Activated gamma-delta T cell treated with anti-CD3 and anti-CD28 coated beads, Interleukin-2, amount 50 U/mL, for 16 hours (primary cell): ENCODE results near the gene OSBPL10.
"Not testable (repeated sequence)": the region's sequence is repeated elsewhere in the genome, so short reads cannot be mapped to it uniquely, and the experiment has no call there.

Experiments
- DNase-seq: peaks from one replicate; pipeline ENCODE4 v3.0.0-alpha.2; 2020; ENCODE audit warnings: low read depth

OSBPL10 gene, protein sequence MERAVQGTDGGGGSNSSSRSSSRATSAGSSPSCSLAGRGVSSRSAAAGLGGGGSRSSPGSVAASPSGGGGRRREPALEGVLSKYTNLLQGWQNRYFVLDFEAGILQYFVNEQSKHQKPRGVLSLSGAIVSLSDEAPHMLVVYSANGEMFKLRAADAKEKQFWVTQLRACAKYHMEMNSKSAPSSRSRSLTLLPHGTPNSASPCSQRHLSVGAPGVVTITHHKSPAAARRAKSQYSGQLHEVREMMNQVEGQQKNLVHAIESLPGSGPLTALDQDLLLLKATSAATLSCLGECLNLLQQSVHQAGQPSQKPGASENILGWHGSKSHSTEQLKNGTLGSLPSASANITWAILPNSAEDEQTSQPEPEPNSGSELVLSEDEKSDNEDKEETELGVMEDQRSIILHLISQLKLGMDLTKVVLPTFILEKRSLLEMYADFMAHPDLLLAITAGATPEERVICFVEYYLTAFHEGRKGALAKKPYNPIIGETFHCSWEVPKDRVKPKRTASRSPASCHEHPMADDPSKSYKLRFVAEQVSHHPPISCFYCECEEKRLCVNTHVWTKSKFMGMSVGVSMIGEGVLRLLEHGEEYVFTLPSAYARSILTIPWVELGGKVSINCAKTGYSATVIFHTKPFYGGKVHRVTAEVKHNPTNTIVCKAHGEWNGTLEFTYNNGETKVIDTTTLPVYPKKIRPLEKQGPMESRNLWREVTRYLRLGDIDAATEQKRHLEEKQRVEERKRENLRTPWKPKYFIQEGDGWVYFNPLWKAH

DNA sequence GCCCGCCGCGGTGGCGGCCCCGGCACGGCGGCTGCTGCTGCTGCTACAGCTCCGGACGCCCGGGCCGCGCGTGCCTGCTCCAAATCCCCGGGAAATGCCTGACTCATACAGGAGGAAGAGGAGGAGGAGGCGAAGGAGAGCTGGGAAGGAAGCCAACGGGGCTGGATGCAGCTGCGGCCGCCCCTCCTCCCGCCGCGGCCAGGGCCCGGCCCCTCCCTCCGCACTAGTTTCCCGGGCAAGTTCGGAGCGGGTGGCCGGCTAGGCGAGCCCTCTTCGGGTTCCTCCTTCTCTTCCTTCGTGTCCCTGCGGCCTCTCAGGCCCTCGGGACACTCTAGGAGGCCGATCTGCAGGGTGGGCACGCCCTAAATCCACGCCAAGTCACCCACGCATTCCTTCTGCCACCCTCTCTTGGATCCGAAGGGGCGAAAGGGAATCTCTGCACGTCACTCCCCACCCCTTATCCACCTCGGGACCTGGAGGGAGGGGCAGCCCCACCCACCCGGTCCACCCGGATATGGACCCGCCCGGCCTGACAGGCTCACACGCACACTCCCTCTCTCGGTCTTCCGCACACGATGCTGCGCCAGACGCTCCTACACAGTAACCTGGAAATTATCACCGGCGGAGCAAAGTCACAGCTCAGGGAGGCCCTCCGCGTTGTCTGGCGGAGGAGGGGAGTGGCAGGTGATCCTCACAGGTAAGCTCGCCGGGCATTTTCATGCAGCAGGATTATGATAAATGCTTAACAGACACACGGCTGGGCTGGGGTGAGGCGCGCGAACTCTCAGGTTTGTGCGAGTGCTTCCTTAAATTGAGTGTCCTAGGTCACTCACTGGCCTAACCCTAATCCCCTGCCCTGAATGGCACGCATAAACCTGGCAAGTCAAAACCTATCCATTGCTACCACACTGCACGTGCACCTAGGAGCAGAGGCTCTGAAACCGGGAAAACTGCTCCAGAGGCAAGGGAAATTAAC is at the start of gene OSBPL10, which contains the start of gene ZNF860:
OSBPL10 (minus strand) TSS at position 57 of the 976 bp plus-strand sequence. CDS start 83 bp downstream, outside the sequence.
ZNF860 (plus strand) TSS at position 545 of the 976 bp plus-strand sequence. CDS start 7,330 bp downstream, outside the sequence.
- no peak for DNase-seq

GRCh38 chr3:32026593-32026992 is 45.5 kb upstream of the OSBPL10 start:
- DNase-seq = no peak

DNA sequence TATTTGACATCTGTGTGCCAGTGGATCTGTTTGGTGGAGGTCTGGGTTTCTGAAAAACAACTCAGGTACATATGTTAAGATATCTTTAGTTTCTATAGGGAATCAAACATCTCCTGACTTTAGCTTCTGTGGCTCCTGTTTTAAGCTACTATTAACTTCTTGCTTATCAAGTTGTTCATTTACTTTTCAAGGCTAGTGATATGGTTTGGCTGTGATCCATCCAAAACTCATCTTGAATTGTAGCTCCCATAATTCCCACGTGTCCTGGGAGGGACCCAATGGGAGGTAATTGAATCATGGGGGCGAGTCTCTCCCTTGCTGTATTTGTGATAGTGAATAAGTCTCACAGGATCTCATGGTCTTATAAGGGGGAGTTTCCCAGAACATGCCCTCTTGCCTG is 41.9 kb upstream of the OSBPL10 start:
- DNase-seq = no peak

DNA sequence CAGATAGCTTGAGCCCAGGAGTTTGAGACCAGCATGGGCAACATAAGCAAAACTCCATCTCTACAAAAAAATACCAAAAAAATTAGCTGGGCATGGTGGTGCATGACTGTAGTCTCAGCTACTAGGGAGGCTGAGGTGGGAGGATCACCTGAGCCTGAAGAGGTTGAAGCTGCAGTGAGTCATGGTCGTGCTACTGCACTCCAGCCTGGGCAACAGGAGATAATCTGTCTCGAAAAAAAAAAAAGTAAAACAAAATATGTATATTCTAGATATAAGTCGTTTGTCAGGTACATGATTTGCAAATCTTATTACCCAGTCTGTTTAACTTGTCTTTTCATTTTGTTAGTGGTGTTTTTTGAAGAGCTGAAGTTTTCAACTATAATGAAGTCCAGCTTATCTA is 40.7 kb upstream of the OSBPL10 start:
- DNase-seq = no peak

GRCh38 chr3:32021155-32021554 is 40.1 kb upstream of the OSBPL10 start:
- DNase-seq = no peak

DNA sequence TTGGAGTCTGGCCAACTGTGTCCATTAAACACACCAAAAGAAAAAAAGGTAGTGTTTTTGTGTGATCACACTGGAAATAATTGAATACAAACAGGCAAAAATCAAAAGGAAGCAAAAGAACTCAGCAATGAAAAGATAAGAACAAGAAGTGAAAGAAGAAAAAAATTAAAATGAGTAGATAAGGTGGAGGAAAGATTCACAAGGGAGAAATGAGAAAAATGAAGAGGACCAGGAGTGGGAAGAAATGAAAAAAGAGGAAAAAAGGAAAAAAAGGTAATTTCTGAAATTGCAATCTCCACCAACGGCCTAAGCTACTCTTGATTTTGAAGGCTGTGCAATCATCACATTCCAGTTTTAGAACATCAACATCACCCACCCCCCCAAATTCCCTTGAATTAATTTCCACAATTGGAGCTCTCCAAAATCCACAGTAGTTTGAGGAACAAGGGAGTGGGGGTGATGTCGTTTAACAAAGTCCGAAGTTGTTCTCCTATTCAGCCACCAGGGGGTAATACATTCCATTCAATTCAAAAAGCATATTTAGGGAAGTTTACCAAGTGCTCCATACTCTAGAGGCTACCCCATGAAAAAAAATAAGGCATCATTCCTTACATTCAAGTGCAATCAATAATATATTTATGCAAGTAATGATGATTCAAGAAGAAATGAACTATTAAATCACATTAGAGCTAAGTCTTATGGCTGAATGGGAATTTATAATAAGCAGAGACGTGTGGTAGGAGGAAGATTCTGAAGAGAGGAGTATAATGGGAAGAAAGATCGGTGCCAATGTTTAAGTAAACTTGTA is 37.9 kb upstream of the OSBPL10 start:
- no peak for DNase-seq

GRCh38 chr3:32017286-32017685 is 36.2 kb upstream of the OSBPL10 start:
- DNase-seq = no peak

DNA sequence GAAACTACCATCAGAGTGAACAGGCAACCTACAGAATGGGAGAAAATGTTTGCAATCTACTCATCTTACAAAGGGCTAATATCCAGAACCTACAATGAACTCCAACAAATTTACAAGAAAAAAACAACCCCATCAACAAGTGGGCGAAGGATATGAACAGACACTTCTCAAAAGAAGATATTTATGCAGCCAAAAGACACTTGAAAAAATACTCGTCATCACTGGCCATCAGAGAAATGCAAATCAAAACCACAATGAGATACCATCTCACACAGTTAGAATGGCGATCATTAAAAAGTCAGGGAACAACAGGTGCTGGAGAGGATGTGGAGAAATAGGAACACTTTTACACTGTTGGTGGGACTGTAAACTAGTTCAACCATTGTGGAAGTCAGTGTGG is 34.6 kb upstream of the OSBPL10 start:
- DNase-seq = not testable (repeated sequence)

DNA sequence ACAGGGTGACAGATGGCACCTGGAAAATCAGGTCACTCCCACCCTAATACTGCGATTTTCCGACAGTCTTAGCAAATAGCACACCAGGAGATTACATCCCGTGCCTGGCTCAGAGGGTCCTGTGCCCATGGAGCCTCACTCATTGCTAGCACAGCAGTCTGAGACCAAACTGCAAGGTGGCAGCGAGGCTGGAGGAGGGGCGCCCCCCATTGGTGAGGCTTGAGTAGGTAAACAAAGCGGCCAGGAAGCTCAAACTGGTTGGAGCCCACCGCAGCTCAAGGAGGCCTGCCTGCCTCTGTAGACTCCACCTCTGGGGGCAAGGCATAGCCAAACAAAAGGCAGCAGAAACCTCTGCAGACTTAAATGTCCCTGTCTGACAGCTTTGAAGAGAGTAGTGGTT is 29.6 kb upstream of the OSBPL10 start:
- DNase-seq = not testable (repeated sequence)

DNA sequence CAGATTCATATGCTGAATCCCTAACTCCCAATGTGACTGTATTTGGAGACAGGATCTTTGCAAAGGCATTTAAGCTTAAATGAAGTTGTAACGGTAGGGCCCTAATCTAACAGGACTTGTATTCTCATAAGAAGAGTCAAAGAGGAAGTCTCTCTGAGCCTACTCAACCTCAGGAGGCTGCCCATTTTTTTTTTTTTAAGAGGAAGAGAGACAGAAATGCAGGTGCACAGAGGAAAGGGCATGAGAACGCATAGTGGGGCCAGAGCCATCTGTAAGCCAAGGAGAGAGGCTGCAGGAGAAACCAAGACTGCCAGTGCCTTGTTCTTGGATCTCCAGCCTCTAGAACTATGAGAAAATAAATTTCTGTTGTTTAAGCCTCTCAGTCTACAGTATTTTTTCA is 28.9 kb upstream of the OSBPL10 start:
- no peak for DNase-seq

GRCh38 chr3:32009101-32009500 is 28.0 kb upstream of the OSBPL10 start:
- DNase-seq = no peak

- DNase-seq = no peak
These were observed 23.2 kb upstream of the OSBPL10 start for GRCh38 chr3:32004113-32004765.

DNA sequence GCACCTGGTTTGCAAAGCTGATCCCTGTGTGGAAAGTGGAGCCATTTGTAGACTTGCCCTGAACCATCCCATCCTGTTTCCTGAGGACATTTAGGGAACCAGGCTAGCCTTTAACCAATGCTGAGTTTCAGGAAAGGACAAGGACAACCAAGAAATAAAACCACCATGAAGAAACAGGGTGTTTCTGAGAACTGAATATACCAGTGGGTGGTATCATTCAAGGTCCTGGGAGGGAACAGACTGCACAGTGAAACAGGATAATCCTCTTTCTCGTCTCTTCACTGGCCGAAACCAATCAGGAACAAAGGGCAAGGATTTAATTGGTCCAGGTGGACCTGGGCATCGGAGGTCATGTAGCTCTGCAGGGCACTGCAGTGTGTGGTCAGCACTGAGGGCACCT is 22.3 kb upstream of the OSBPL10 start:
- DNase-seq = no peak

DNA sequence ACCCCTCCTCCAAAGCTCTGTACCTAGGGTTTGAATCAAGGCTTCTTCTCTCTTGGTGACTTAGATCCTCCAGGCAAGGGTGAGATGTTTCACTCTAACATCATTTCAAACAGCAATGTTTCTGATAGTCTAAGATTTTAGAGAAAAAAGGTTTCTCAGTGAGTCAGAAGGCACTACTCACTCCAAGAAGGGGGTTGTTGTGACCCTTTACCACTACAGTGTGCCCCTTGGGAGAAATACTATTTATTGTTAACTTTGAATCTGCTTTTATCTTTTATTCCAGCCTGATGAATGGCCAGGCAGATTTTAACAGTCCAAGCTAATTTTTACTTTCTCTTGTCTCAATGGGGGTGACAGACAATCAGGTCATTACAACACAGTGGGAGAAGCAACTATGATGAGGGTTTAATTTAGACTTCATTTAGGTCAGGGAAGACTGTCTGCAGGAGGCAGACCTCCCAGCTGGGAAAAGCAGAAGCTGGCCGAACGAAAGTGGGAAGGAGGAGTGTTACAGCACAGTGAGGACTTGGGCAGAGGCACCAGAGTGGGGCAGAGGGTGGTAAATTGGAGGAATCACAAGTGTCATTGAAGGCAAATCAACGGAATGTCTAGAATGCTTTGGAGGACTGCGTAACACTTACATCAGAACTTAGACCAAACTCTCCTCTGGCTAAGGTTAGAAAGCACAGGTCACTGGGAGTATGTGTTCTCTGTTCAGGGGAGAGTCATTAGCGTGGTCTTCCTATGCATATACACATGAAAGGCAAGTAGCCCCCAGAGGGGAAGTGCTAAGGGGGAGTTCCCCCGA is 21.7 kb upstream of the OSBPL10 start:
- no peak for DNase-seq

DNA sequence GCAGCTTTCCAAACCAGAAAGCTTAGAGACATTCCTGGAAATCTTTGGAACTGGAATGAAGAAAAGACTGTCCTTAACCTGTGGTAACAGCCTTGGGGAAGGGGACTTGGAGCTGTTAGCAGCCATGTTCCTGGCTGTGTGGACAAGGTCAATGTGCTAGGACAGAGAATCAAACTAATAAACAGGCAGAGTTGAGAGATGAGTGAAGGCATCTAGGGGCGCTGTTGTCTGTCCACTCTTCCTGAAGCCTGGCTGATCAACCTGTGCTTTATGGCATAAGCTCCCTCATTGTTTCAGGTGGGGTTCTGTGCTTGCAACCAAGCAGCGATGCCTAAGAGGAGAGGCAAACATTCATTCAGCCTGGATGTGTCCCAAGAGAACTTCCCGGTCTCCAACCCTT is 19.8 kb upstream of the OSBPL10 start:
- DNase-seq = no peak

DNA sequence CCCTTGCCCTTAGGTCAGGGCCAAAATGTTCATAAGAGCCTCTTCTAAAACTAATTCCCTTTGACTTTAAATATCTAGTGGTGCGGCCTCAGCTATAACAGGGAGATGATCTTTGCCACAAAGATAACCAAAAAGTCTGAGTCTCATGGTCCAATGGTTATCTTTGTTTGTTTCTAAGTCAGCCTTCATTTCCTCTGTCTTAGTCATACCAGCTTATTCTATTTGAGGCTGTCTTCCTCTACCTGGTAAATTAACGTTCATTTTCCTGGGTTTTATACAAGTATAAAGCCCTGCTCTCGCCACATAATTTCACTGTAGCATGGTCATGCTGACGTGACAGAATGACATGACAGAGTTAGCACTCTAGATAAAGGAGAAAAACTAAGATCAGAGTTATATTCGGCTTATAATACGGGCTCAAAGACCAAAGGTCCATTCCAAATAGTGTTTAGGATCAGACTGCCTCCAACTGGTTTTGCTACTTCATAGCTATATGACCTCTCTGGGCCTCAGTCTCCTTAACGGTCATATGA is 18.9 kb upstream of the OSBPL10 start:
- no peak for DNase-seq

DNA sequence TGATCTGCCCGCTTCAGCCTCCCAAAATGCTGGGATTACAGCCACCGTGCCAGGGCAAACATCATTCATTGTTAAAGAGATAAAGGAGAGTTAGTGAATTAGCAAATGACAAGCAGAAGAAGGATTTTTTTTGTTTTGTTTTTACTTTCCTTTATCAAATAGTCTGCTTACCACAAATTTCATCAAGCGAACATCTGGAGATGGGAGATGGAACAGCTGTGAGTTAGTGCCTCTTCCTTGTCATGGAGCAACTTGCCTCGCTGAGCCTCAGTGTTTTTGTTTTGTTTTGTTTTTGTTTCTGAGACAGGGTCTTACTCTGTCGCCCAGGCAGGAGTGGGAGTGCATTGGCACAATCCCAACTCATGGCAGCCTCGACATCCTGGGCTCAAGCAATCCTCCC is 16.4 kb upstream of the OSBPL10 start:
- DNase-seq = no peak

DNA sequence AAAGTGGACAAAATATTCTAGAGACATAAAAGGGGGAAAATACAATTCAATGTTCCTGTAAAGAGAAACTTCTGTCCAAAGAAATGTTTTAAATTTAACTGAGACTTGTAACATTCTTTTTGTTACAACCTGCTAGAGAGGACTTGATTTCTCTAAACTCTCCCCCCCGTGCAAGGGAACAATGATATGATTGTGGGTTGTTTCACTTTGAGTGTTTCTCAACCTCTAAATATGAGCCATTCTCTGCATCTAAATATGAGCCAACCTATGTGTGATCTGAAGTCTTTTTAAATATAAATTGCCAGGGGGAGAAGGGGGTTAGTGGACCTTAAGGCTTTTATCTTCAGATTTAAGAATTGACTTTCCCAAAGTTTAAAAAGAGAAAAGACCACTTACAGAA is 15.1 kb upstream of the OSBPL10 start:
- no peak for DNase-seq

DNA sequence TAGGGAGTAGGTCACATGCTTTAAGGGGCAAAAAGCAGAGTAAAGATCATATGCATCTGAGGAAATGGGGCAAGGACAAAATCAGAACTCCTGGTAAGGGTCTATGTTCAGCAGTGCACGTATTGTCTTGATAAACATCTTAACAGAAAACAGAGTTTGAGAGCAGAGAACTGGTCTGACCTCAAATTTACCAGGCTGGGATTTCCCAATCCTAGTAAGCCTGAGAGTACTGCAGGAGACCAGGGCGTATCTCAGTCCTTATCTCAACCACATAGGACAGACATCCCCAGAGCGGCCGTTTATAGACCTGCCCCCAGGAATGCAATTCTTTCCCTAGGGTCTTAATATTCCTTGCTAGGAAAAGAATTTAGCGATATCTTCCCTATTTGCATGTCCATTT is 14.0 kb upstream of the OSBPL10 start:
- DNase-seq = not testable (repeated sequence)
